Glutamatergic neuron (in vitro differentiated cells): ENCODE measurements around the gene ESR1. TPM values are rescaled to one million over a fixed set of nuclear protein-coding genes. Genes with fewer than 3 reads are reported as not detected.
"Not testable (repeated sequence)": the region's sequence is repeated elsewhere in the genome, so short reads cannot be mapped to it uniquely, and the experiment has no call there.

Experiments
- DNase-seq: peaks from one replicate; pipeline ENCODE4 v3.0.0; 2022
- H3K27ac Mint-ChIP-seq: one replicate; pipeline ENCODE4 v1.8.0; 2020; ENCODE audit warnings: mild to moderate bottlenecking, mixed read lengths, inconsistent platforms; ENCODE audit not compliant: unreplicated experiment
- H3K27me3 Mint-ChIP-seq: one replicate; pipeline ENCODE4 v1.8.0; 2020; ENCODE audit warnings: mild to moderate bottlenecking, moderate library complexity, mixed read lengths, inconsistent platforms; ENCODE audit not compliant: unreplicated experiment
- H3K36me3 Mint-ChIP-seq: one replicate; pipeline ENCODE4 v1.8.0; 2020; ENCODE audit warnings: mild to moderate bottlenecking, mixed read lengths, inconsistent platforms; ENCODE audit not compliant: unreplicated experiment
- H3K4me1 Mint-ChIP-seq: one replicate; pipeline ENCODE4 v1.8.0; 2020; ENCODE audit warnings: mild to moderate bottlenecking, low read depth, mixed read lengths, inconsistent platforms; ENCODE audit not compliant: unreplicated experiment
- H3K4me3 Mint-ChIP-seq: one replicate; pipeline ENCODE4 v1.8.0; 2020; ENCODE audit warnings: mild to moderate bottlenecking, mixed read lengths, inconsistent platforms; ENCODE audit not compliant: unreplicated experiment
- H3K9me3 Mint-ChIP-seq: one replicate; pipeline ENCODE4 v1.8.0; 2020; ENCODE audit warnings: mild to moderate bottlenecking, moderate library complexity, mixed read lengths, inconsistent platforms; ENCODE audit not compliant: unreplicated experiment
- total RNA-seq: library from RNA; stranded (reverse); fragmentation: NEBNext Ultra II Directional; extraction: Animal tissue kit (Norgen Biotek cat#: 25700); gene quantifications from one replicate; pipeline ENCODE4 v1.2.1, GENCODE V29; 2021; ENCODE audit not compliant: unreplicated experiment
- TF ChIP-seq, protein P1 (sequence below): fragments of 200-600 bp; sonication (generic); IDR thresholded peaks from one replicate; pipeline ENCODE4 v1.5.0; 2021; ENCODE audit not compliant: partially characterized antibody, unreplicated experiment

The ESR1 gene
- total RNA-seq, 1 donor from 2014 or later, result not detected

DNA sequence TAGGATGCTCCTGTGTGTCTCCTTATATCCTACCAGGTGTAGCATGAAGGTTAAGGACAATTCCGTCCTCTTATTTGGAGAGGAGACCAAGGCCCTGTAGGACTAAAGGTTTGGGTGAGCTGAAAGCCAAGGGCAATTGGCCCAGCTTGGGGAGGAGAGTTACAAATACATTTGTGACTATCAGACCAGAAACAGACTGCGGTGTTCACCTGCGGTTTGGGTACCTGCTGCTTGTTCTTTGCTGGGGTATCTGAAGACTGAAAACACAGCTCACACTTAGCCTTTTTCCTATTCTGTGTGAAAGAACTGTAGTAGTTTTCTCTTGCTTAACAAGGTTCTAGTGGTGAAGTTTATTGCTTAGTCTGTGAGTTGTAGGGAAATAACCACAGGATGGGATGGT, 55.0 kb downstream of the ESR1 start:
- Mint-ChIP-seq H3K9me3 (no peaks in the 10 kb centered on the region), H3K27ac (no peak overlapping the region), H3K4me1 (no peaks in the 10 kb centered on the region), H3K27me3 (no peaks in the 10 kb centered on the region), H3K4me3 (no peak overlapping the region), H3K36me3 (no peaks in the 10 kb centered on the region)
- TF ChIP-seq, protein P1, sequence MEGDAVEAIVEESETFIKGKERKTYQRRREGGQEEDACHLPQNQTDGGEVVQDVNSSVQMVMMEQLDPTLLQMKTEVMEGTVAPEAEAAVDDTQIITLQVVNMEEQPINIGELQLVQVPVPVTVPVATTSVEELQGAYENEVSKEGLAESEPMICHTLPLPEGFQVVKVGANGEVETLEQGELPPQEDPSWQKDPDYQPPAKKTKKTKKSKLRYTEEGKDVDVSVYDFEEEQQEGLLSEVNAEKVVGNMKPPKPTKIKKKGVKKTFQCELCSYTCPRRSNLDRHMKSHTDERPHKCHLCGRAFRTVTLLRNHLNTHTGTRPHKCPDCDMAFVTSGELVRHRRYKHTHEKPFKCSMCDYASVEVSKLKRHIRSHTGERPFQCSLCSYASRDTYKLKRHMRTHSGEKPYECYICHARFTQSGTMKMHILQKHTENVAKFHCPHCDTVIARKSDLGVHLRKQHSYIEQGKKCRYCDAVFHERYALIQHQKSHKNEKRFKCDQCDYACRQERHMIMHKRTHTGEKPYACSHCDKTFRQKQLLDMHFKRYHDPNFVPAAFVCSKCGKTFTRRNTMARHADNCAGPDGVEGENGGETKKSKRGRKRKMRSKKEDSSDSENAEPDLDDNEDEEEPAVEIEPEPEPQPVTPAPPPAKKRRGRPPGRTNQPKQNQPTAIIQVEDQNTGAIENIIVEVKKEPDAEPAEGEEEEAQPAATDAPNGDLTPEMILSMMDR, result no peak
- DNase-seq, result no peak

DNA sequence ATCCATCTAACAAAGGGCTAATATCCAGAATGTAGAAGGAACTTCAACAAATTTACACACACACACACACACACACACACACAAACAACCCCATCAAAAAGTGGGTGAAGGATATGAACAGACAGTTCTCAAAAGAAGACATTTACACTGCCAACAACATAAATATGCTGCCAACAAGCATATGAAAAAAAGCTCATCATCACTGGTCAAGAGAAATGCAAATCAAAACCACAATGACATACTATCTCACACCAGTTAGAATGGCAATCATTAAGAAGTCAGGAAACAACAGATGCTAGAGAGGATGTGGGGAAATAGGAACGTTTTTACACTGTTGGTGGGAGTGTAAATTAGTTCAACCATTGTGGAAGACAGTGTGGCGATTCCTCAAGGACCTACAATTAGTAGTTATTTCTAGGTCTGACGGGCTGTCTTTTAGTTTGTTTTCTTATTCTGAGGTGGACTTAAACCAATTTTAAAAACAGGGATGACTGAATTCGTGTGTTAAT, 59.9 kb downstream of the ESR1 start:
- H3K27ac Mint-ChIP-seq, H3K36me3 Mint-ChIP-seq, H3K27me3 Mint-ChIP-seq, H3K4me1 Mint-ChIP-seq, DNase-seq, H3K9me3 Mint-ChIP-seq, H3K4me3 Mint-ChIP-seq: not testable (repeated sequence)

DNA sequence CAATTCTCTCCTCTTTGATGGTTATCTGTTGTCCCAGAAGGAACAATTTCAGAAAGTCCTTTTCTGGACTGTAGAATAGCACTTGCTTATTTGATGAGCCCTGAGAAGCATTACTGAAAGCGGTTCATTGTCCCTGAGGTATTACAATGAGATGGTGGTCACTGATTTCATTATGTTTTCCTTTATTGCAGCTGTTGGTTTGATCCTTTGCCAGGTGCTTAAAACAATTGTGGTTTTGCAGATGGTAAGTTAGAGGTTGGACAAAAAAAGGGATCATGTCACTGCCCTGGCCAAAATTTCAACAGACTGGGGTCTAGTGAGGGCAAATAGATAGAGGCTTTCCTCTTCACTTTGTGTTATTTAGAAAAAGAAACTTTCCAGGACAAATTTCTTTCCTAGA, 61.9 kb downstream of the ESR1 start:
- H3K27ac Mint-ChIP-seq, result no peak overlapping the region
- DNase-seq, result no peak
- no peaks in the 10 kb centered on the region for H3K9me3 Mint-ChIP-seq
- no peak overlapping the region for H3K4me3 Mint-ChIP-seq
- TF ChIP-seq, protein P1, result no peak
- H3K27me3 Mint-ChIP-seq, result no peaks in the 10 kb centered on the region
- H3K36me3 Mint-ChIP-seq, result no peaks in the 10 kb centered on the region
- no peaks in the 10 kb centered on the region for H3K4me1 Mint-ChIP-seq

DNA sequence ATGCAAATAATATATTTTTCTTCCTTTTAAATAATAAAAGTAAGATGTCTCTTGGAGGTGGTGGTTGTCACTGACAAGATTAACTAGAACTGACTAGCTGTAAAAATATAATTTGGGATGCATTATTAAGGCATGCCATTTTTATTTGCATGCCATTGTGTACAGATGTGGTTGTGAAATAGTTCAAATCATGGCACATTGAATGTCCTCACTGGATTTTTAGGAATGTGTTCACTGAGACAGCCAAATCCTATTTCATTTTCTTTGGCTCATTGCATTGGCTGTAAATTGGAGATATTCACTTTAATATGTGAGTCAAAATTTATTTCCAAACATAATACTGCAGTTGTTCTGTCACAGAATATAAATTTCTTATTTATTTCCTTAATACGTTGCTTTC, 62.3 kb downstream of the ESR1 start:
- Mint-ChIP-seq H3K36me3 (no peaks in the 10 kb centered on the region), H3K9me3 (no peaks in the 10 kb centered on the region), H3K27ac (no peak overlapping the region), H3K27me3 (no peaks in the 10 kb centered on the region), H3K4me1 (no peaks in the 10 kb centered on the region), H3K4me3 (no peak overlapping the region)
- DNase-seq, result no peak
- TF ChIP-seq, protein P1, result no peak

DNA sequence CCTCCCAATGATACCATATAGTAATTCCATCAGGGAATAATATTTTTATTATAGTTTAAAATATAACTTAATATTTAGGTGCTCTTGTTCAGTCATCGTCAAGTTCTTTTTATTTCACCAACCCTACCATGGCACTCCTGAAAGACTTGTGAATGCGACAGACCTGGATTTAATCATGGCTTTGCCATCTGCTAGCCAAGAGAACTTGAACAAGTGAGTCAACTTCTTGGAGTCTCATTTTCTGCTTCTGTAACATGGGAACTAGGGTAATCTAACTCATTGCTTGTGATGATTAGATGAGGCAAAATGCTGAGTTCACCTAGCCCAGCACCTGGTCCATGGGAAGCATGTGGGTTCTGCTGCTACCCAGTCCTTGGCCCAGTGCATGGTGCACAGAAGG, 62.9 kb downstream of the ESR1 start:
- Mint-ChIP-seq H3K9me3 (no peaks in the 10 kb centered on the region), H3K36me3 (no peaks in the 10 kb centered on the region), H3K4me1 (no peaks in the 10 kb centered on the region), H3K27me3 (no peaks in the 10 kb centered on the region), H3K4me3 (no peak overlapping the region), H3K27ac (no peak overlapping the region)
- DNase-seq, result no peak
- TF ChIP-seq, protein P1, result no peak

GRCh38 chr6:151875524-151875923, 68.0 kb downstream of the ESR1 start:
- TF ChIP-seq, protein P1, result no peak
- Mint-ChIP-seq H3K36me3 (no peaks in the 10 kb centered on the region), H3K9me3 (no peaks in the 10 kb centered on the region), H3K4me1 (no peaks in the 10 kb centered on the region), H3K27me3 (no peaks in the 10 kb centered on the region), H3K27ac (no peak overlapping the region), H3K4me3 (no peak overlapping the region)
- DNase-seq, result no peak
